Cardiac muscle cell (in vitro differentiated cells and primary cell): ENCODE measurements around the gene ZNF407. TPM values are rescaled to one million over a fixed set of nuclear protein-coding genes. Genes with fewer than 3 reads are reported as not detected.

ENCODE experiments used
- DNase-seq, 2 donors: peaks; one replicate each; pipeline versions ENCODE4 v3.0.0 to v3.0.0-alpha.2; 2010 to 2017; ENCODE audit warnings: low read depth in 1 of 2, low spot score in 1 of 2
- H3K27ac ChIP-seq: fragments of 200-600 bp; sonication (generic); 2 replicates; pipeline ENCODE4 v1.5.1; 2016
- H3K27me3 ChIP-seq: fragments of 200-600 bp; sonication (generic); 2 replicates; pipeline ENCODE4 v1.6.0; 2016; ENCODE audit warnings: control low read depth
- H3K36me3 ChIP-seq: fragments of 200-600 bp; sonication (generic); 2 replicates; pipeline ENCODE4 v1.5.1; 2016; ENCODE audit warnings: control low read depth
- H3K4me1 ChIP-seq: fragments of 200-600 bp; sonication (generic); 2 replicates; pipeline ENCODE4 v1.8.1; 2017; ENCODE audit warnings: low read depth, mild to moderate bottlenecking, mixed run types
- H3K4me3 ChIP-seq: fragments of 200-600 bp; sonication (generic); 2 replicates; pipeline ENCODE4 v1.5.1; 2016; ENCODE audit warnings: mild to moderate bottlenecking
- H3K9me3 ChIP-seq: fragments of 200-600 bp; sonication (generic); 2 replicates; pipeline ENCODE4 v1.5.1; 2017; ENCODE audit warnings: low read depth, mild to moderate bottlenecking, control low read depth
- polyA plus RNA-seq: library from polyadenylated mRNA; unstranded; fragments of >200 nt; fragmentation: Nextera tagmentation; extraction: Ambion mirVana; gene quantifications from 2 replicates; pipeline ENCODE4 v1.2.1, GENCODE V29; 2016
- total RNA-seq: library from RNA; depleted of rRNA; stranded (reverse); fragments of >200 nt; gene quantifications from 2 replicates; pipeline ENCODE4 v1.2.3, GENCODE V29; 2016
- TF ChIP-seq, protein P1 (sequence below): IDR thresholded peaks from 2 replicates; pipeline ENCODE4 v1.5.1; 2012; ENCODE audit warnings: low read depth, mild to moderate bottlenecking, low read length

Gene ZNF407
- total and polyA plus RNA-seq, 2 experiments from 2014 or later, result 4.6 to 8.0 TPM

DNA sequence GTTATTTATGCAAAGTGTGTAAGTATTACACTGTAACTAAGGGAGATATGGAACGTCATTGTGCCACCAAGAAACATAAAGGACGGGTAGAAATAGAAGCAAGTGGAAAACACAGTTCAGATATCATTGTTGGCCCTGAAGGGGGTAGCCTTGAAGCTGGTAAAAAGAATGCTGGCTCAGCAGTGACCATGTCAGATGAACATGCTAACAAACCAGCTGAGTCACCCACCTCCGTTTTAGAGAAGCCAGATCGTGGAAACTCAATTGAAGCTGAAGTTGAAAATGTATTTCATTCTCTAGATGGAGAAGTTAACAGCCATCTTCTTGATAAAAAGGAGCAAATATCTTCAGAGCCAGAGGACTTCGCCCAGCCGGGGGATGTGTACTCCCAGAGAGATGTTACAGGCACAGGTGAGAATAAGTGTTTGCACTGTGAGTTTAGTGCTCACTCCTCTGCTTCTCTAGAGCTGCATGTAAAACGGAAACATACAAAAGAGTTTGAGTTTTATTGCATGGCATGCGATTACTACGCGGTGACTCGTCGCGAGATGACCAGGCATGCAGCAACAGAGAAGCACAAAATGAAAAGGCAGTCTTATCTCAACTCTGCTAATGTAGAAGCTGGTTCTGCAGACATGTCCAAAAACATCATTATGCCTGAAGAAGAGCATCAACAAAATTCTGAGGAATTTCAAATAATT, 36.1 kb downstream of the ZNF407 start:
- no peak for DNase-seq
- H3K27ac ChIP-seq, result no peak overlapping the region
- TF ChIP-seq, protein P1, sequence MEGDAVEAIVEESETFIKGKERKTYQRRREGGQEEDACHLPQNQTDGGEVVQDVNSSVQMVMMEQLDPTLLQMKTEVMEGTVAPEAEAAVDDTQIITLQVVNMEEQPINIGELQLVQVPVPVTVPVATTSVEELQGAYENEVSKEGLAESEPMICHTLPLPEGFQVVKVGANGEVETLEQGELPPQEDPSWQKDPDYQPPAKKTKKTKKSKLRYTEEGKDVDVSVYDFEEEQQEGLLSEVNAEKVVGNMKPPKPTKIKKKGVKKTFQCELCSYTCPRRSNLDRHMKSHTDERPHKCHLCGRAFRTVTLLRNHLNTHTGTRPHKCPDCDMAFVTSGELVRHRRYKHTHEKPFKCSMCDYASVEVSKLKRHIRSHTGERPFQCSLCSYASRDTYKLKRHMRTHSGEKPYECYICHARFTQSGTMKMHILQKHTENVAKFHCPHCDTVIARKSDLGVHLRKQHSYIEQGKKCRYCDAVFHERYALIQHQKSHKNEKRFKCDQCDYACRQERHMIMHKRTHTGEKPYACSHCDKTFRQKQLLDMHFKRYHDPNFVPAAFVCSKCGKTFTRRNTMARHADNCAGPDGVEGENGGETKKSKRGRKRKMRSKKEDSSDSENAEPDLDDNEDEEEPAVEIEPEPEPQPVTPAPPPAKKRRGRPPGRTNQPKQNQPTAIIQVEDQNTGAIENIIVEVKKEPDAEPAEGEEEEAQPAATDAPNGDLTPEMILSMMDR, result no peak

DNA sequence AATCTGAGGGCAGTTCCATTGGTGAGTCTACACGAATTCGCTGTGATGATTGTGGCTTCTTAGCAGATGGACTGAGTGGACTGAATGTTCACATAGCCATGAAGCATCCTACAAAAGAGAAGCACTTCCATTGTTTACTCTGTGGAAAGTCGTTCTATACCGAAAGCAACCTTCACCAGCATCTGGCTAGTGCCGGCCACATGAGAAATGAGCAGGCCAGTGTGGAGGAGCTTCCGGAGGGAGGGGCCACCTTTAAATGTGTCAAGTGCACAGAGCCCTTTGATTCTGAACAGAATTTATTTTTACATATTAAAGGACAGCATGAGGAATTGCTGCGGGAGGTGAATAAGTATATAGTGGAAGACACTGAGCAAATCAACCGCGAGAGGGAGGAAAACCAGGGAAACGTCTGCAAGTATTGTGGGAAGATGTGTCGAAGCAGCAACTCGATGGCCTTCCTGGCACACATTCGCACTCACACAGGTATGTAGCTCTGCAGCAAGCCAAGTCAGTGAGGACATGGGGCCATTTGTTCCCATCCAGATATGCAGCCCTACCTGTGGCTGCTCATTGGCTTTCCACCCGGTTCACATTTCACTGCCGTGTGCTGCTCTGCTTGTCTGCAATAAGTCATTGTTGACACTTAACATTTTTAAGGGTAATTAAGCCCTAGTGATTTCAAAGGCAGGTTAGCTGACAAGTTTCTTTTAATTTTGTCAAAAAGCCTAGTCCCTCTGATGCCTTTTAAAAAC, 37.7 kb downstream of the ZNF407 start:
- H3K27ac ChIP-seq, result no peak overlapping the region
- TF ChIP-seq, protein P1, result no peak
- DNase-seq, result no peak
- H3K9me3 ChIP-seq, result no peaks in the 10 kb centered on the region
- no peaks in the 10 kb centered on the region for H3K36me3 ChIP-seq
- no peak overlapping the region for H3K4me3 ChIP-seq
- H3K27me3 ChIP-seq, result no peaks in the 10 kb centered on the region
- H3K4me1 ChIP-seq, result no peaks in the 10 kb centered on the region

More for the DNA sequence above, 36.1 kb downstream of the ZNF407 start:
- no peaks in the 10 kb centered on the region for H3K4me1 ChIP-seq
- no peak overlapping the region for H3K4me3 ChIP-seq
- H3K27me3 ChIP-seq, result no peaks in the 10 kb centered on the region
- H3K9me3 ChIP-seq, result no peaks in the 10 kb centered on the region
- H3K36me3 ChIP-seq, result no peaks in the 10 kb centered on the region

DNA sequence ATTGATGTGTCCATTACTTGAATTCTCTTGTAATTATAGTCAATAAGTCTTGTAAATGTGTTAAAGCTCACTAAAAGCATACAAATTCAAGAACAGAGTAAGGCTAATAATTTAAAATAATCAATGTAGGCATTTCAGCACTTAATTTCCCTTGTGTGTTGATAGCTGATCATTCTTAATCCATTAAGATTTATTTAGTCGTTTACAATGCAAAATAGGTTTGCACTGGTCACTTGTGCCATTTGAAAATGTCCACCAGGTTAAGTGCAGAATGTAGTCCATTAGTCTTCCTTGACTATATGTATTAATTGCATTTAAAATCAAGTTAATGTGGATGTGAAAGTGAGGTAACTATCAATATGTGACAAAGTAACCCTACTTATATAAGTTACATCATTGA, 39.4 kb downstream of the ZNF407 start:
- DNase-seq, result no peak
- Histone ChIP-seq H3K4me1 (no peaks in the 10 kb centered on the region), H3K4me3 (no peak overlapping the region), H3K27me3 (no peaks in the 10 kb centered on the region), H3K27ac (no peak overlapping the region), H3K9me3 (no peaks in the 10 kb centered on the region), H3K36me3 (no peaks in the 10 kb centered on the region)
- TF ChIP-seq, protein P1, result no peak

DNA sequence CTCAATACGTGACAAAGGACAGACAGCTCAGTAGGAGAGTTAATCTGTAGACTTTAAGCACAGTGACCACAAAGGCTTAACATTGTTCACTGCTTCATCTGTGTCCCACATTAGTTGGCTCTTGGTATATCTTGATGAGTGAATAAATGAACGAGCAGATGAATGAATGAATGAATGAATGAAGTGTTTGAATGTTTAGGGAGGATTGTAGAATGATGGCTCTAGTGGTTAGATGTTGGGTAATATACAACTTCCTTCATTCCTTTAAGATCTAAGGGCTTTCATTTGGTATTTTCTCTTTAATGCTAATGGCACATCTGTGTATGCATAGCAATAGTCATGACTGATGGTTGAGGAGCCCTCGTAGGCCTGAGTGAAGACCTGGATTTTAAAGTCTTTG, 40.5 kb downstream of the ZNF407 start:
- no peak overlapping the region for H3K4me3 ChIP-seq
- DNase-seq, result no peak

DNA sequence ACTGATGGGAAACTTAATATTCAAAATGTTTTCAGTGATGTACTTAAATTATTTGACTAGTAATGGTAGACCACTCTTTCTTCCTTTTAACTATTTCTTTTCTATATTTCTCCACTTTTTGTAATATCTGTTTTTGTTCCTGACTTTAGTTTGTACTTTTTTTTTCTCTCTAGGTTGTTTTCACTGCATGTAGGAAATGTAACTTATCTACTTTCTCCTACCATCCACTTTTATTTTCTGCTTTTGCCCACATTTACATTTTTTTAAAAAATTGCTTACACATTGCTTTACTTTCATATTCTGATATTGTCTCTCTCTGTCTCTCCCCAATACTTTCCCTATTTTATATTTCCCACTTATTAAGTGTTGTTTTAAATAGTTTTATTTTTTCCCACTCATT, 47.0 kb downstream of the ZNF407 start:
- no peak overlapping the region for H3K4me3 ChIP-seq
- H3K36me3 ChIP-seq, result no peaks in the 10 kb centered on the region
- no peaks in the 10 kb centered on the region for H3K9me3 ChIP-seq
- no peak overlapping the region for H3K27ac ChIP-seq
- DNase-seq, result no peak
- TF ChIP-seq, protein P1, result no peak
- no peaks in the 10 kb centered on the region for H3K4me1 ChIP-seq
- no peaks in the 10 kb centered on the region for H3K27me3 ChIP-seq

More for the DNA sequence above, 40.5 kb downstream of the ZNF407 start:
- Histone ChIP-seq H3K9me3 (no peaks in the 10 kb centered on the region), H3K36me3 (no peaks in the 10 kb centered on the region), H3K27ac (no peak overlapping the region), H3K27me3 (no peaks in the 10 kb centered on the region), H3K4me1 (no peaks in the 10 kb centered on the region)
- TF ChIP-seq, protein P1, result no peak
